Neural progenitor cell (in vitro differentiated cells): ENCODE data around the gene GAR1.

Experiments used
- EZH2 ChIP-seq: fragments of 200-600 bp; sonication (generic); IDR thresholded peaks from 2 replicates; pipeline ENCODE4 v1.6.1; 2017; ENCODE audit warnings: antibody characterized with exemption, mild to moderate bottlenecking, moderate library complexity
- EZH2phosphoT487 ChIP-seq: fragments of 200-600 bp; sonication (generic); IDR thresholded peaks from 2 replicates; pipeline ENCODE4 v1.6.1; 2017; ENCODE audit warnings: antibody characterized with exemption
- TF ChIP-seq, protein P1 (sequence below): fragments of 200-600 bp; sonication (generic); IDR thresholded peaks from 2 replicates; pipeline ENCODE4 v1.5.1; 2017; ENCODE audit warnings: antibody characterized with exemption, mild to moderate bottlenecking

DNA sequence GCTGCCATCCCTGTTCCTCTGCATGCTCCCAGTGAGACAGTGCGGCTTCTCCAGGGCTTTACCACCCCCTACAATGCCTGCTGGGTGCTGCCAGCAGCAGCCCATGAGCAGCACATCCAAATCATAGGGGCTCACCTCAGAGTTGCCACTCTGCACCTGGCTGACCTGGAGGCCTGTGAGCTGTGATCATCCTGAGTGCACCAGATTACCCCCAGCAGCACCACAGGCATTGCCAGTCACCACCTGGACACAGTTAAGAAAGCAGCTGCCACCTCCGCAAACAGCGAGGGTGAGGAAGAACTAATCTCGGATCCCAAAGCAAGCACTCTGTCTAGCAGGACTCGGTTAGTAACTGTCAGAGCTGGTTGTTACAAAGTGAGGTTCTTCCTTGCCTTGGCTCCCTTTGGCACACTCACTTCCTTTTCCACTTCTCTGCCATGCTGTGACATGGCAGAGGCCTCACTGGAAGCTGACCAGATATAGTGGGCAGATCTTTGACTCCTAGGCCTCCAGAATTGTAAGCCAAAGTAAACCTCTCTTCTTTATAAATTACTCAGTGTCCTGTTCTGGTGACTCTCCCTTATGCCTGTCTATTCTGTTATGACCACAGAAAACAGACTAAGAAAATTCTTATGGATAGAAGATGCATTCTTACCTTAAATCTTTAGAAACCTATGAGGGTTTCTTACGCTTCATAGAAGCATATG, 57.5 kb downstream of the GAR1 start:
- TF ChIP-seq, protein P1, sequence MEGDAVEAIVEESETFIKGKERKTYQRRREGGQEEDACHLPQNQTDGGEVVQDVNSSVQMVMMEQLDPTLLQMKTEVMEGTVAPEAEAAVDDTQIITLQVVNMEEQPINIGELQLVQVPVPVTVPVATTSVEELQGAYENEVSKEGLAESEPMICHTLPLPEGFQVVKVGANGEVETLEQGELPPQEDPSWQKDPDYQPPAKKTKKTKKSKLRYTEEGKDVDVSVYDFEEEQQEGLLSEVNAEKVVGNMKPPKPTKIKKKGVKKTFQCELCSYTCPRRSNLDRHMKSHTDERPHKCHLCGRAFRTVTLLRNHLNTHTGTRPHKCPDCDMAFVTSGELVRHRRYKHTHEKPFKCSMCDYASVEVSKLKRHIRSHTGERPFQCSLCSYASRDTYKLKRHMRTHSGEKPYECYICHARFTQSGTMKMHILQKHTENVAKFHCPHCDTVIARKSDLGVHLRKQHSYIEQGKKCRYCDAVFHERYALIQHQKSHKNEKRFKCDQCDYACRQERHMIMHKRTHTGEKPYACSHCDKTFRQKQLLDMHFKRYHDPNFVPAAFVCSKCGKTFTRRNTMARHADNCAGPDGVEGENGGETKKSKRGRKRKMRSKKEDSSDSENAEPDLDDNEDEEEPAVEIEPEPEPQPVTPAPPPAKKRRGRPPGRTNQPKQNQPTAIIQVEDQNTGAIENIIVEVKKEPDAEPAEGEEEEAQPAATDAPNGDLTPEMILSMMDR, result no peak
- TF ChIP-seq EZH2phosphoT487 (no peak), EZH2 (no peak)
